ENCODE measurements around the gene PGAM4. TPM values are rescaled to one million over a fixed set of nuclear protein-coding genes. Genes with fewer than 3 reads are reported as not detected.
"Not testable (repeated sequence)": the region's sequence is repeated elsewhere in the genome, so short reads cannot be mapped to it uniquely, and the experiment has no call there.

The PGAM4 gene
- total RNA-seq: not detected
- long read RNA-seq: 0 reads

DNA sequence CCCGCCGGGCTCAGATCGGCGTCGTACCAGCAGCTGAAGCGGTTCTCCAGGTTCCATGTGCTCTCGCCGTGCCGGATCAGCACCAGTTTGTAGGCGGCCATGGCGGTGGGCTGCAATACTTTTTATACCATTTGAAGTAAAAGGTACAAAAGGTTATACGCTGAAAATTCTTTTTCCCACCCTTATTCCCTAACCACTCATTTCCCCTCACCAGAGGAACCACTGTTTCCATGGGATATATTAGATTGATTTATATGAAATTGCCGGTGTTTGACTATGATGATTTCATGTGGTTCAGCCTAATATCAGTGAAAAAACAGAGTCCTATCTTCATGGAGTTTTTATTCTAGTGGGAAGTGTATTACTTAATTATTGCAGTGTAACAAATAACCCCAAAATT lies at the start of gene PGAM4:
PGAM4 (minus strand) TSS at position 101 of the 400 bp plus-strand sequence; CDS start at position 101, 0 bp downstream.
- intact Hi-C loops (cut with DNase I): no loop called here

DNA sequence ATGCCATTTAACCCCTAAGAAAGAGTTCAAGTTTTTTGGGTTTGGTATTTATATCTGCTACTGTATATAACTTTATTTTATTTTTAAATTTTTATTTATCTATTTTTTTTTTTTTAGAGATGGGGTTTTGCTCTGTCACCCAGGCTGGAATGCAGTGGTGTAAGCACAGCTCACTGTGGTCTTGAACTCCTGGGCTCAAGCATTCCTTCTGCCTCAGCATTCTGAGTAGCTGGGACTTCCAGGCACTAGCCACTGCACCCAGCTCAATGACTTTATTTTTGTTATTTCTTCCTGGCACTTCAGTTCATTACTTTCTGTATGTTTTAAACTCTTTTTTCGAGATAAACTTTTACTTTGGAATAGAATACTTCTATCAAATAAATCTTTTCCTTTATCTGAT lies 42.4 kb upstream of the PGAM4 start:
- intact Hi-C loops (cut with DNase I): no loop called here
- DNase-seq (ENCODE audit: low spot score): no peak

More for the DNA sequence above, at the start of gene PGAM4:
- no peak for DNase-seq (ENCODE audit: low spot score)

DNA sequence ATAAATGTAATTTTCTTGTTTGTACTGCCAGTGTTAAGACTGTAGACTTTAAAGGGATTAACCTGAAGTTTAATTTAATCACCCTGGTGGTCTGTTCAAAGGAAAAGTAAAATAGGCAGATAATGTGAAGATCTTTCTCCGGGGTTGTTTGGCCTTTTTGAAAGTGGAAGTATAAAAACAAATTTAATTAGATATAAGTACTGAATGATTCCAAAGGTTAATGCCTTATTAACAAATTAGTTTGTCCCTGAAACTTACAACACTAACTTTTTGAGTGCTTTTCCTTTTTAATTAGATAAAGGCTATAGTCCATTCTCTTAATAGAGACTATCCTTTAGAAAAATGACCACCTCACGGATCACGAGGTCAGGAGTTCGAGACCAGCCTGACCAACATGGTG lies 10.4 kb upstream of the PGAM4 start:
- DNase-seq (ENCODE audit: low spot score): no peak
- intact Hi-C loops (cut with DNase I): no loop called here

DNA sequence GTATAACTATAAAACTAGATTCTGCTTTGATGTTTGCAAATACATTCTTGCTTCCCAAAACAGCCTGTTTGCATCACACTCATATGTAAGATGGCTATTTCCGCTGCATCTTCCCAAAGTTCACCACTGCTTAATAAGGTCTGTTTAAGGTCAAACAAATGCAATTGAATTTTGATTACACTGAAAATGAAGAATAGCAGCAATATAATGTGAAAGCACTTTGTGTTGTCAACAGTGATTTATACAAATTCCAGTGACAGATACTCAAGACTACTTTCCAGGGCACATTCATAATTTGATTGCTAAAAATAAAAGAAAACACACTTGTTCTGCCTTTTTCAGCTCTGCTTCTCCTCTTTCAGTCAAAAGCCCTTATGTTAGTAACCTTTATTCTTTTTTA lies 8.1 kb upstream of the PGAM4 start:
- intact Hi-C loops (cut with DNase I): no loop called here
- no peak for DNase-seq (ENCODE audit: low spot score)

DNA sequence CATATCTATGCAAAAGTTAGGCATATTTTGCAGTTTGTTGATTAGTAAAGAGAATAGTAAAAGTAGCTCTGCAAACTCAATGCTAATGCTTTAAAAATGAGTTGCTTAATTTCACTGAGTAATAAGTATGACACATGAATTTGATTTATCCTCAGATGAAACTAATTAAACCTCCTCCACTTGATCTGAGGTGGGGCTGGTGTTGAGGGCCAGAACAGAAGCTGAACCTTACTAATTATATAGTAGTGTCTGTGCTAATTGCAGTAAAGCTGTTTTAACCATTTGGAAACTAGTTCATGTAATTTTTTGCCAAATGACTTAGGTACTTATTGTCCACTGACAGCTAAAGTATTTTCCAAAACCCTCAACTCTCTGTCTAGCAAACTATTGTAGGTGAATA lies 7.7 kb upstream of the PGAM4 start:
- no peak for DNase-seq (ENCODE audit: low spot score)
- intact Hi-C loops (cut with DNase I): no loop called here

DNA sequence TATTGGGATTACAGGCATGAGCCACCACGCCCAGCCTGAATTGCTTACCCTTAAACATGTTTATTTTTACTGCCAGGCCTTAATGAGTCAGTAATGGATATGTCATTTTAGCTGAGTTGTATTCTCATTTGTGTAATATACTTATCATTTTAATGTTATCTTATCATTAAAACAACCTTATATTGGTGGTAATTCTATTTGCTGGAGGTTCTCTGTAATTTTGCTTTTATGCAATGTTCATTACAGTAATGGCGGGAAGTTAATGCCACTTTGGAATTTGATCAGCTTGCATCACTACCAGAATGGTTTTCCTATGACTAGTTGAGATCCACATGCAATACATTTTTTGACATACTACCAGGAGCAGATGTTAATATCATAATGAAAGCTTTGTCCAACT lies 6.3 kb upstream of the PGAM4 start:
- DNase-seq (ENCODE audit: low spot score): no peak
- intact Hi-C loops (cut with DNase I): no loop called here

DNA sequence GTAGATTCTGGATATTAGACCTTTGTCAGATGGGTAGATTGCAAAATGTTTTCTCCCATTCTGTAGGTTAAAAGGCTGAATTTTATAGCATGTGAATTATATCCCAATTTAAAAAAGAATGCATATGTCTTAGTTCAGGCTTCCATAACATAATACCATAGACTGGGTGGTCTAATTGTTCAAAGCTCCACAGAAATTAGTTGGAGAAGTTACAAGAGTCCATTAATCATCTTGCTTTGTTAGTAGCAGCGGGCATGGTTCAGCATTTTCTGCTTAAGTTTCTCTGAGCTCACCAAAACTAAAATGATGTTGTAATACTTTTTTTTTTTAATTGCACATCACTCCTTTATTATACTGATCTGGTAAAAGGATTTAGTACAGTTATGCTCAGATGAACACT lies 1.8 kb downstream of the PGAM4 start:
- no peak for DNase-seq (ENCODE audit: low spot score)
- intact Hi-C loops (cut with DNase I): no loop called here

DNA sequence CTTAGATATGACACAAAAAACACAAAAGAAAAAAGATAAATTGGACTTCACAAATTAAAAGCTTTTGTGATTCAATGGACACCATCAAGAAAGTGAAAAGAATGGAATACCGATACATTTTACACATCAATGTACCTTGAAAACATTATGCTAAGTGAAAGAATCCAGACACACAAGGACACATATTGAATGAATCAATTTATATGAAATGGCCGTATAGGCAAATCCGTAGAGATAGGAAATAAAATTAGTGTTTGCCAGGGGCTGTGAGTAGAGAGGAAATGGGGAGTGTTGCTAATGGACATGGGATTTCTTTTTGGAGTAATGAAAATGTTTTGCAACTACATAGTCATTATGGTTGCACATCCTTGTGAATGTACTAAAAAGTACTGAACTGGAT lies 3.1 kb downstream of the PGAM4 start:
- DNase-seq (ENCODE audit: low spot score): no peak
- intact Hi-C loops (cut with DNase I): no loop called here

DNA sequence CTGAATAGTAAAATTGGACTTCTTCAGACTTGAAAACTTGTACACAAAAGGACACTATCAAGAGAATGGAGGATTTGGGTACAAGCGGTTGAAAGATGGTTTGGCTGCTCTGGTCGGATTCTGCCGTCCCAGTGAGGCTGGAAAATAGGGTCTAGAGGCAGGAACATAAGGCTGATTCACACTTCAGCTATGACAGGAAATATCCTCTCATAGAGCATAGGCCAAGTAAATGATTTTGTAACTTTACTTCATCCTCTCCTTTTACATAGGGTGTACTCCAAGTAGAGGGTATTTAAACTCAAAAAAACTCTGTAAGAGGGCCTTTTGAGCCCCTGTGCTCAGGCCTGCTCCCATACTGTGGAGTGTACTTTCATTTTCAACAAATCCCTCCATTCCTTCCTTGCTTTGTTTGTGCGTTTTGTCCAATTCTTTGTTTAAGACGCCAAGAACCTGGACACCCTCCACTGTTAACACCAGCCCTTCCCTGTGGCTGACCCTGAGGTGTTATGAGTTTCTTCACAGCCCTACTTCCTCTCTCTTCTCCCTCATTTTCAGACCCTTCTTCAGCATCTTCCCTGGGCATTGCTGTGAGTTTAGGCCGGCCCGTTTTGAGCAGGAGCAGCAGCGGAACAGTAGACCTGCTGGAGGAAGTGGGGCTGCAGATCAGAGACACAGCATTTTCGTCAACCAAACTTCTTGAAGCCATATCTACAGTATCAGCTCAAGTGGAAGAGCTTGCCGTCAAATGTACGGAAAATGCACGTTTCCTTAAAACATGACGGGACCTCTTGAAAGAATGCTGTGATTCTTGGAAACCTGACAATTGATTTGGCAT lies 7.2 kb downstream of the PGAM4 start:
- DNase-seq (ENCODE audit: low spot score): no peak
- intact Hi-C loops (cut with DNase I): no loop called here

DNA sequence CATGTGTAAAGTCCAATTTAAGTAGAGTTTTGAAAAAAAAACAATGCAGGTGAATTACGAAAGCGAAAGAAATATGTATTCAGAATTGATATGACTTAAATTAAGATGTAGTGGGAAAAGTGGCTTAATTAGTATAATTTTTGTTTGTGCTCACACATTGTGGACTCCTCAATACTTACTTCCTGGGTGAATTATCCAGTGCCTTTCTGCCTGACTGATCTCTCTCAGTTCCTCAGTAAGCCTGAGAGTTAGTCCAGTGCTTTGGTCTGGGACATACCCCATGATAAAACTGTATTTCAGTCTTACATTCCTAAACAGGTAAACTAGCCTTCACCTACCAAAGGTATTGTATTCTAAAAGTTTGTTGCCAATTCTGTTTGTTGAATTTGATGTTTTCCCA lies 8.4 kb downstream of the PGAM4 start:
- no peak for DNase-seq (ENCODE audit: low spot score)
- intact Hi-C loops (cut with DNase I): no loop called here

DNA sequence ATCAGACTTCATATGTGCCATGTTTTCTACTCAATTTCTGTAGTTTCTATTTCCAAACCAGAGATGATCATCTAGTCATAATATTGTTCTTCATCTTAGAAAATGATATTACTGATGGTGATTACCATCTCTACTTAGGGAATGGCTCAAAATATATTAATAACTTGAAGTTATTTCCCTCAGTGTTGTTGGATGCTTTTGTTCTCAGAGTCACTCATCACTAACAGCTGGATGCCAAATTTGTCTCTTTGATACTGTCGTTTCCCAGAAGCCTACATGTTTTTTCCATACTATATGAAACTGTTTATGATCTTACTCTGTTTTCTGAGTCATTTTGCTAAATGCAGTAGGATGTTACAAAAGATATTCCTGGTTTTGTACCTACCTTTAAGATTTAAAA lies 8.9 kb downstream of the PGAM4 start:
- no peak for DNase-seq (ENCODE audit: low spot score)
- intact Hi-C loops (cut with DNase I): no loop called here

DNA sequence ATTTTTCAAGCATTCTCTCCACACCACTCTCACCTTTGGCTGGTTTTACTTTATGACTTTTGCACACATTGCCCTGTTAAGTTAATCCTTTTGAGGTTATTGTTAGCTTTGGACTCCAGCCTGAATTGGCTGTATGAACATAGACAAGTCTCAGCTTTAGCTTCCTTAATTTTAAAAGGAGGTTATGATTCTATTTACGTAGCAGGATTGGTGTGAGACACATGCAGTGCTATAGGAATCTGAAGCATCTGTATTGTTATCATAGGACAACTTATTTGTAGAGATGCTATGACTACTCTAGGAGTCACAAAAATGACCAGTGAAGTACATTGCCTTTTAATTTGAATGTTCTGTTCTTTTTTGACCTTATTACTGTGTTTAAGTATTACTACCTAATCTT lies 15.7 kb downstream of the PGAM4 start:
- intact Hi-C loops (cut with DNase I): no loop called here
- DNase-seq (ENCODE audit: low spot score): no peak

DNA sequence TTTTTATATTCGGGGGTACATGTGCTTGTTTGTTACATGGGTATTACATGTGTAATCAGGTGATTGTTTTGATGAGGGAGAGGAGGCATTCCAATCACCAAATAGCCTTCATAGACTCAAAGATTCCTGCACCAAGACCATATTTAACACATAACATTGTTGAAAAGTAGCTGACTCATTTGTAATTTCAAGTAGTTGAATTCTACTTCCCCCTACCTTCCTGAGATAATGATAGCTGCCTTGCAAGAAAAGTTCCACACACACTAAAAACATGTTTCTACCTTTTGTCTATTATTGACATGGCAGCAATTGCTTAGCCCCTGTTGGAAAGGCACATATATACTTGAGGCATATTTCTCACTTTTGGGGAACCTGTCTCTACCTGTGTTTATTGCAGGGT lies 16.1 kb downstream of the PGAM4 start:
- intact Hi-C loops (cut with DNase I): no loop called here
- no peak for DNase-seq (ENCODE audit: low spot score)

DNA sequence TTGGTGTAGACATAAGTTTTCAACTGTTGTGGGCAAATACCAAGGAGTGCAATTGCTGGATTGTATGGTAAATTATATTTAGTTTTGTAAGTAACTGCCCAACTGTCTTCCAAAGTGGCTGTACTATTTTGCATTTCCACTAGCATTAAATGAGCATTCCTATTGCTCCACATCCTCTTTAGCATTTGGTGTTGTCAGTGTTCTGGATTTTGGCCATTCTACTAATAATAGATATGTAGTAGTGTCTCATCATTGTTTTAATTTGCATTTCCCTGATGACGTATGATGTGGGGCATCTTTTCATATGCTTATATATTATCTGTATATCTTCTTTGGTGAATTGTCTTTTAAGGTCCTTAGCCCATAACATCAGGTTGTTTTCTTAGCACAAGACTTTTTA lies 17.3 kb downstream of the PGAM4 start:
- intact Hi-C loops (cut with DNase I): no loop called here
- DNase-seq (ENCODE audit: low spot score): no peak

DNA sequence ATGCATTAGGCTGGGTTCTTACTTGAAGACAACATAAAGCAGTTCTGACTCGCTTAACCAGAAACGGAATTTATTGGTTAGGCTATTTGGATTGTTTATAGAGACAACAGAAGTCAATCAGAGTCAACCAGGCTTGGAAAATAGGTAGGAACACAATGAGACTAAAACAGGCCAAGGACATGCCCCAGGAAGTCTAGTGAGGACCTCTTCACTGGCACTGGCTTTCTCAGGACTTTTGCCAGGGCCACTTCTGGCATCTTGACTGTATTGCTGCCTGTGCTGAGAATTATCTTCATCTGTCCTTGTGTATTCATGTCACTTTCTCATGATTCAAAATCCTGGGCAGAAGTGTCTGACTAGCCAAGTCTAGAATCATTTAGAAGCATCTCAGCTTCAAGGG lies 19.6 kb downstream of the PGAM4 start:
- no peak for DNase-seq (ENCODE audit: low spot score)

DNA sequence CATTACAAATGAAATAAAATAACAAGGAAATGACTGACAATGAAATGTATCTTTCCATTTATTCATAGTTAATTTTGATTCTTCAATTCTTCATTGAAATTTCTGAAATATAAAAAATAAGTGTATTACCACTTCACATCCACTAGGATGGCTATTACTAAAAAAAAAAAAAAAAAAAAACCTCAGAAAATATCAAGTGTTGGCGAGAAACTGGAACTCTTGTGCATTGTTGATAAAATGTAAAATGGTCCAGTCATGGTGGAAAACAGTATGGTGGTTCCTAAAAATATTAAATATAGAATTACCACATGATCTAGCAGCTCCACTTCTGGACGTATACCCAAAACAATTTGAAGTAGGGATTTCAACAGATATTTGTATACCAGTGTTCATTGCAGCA lies 22.9 kb downstream of the PGAM4 start:
- intact Hi-C loops (cut with DNase I): no loop called here

More for the DNA sequence above, 19.6 kb downstream of the PGAM4 start:
- intact Hi-C loops (cut with DNase I): no loop called here

DNA sequence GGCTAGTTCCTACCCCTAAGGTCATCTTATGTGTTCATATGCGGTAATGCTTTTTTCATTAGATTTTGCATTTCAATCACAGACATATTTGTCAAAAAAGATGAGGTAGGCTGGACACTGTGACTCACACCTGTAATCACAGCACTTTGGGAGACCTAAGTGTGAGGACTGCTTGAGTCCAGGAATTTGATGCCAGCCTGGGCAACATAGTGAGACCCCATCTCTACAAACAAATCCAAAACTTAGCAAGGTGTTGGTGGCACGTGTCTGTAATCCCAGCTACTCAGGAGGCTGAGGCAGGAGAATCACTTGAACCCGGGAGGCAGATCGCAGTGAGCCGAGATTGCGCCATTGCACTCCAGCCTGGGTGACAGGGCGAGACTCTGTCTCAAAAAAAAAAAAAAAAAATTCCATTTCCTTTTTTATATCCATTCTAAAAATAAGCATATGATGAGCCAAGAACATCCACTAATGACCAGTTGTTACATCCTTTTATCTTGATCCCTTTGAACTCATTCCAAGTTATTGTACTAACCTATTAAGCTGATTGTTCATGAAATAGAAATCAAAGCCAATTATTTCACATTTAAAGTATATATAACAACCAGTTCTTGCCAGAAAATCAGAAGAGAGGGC lies 23.4 kb downstream of the PGAM4 start:
- DNase-seq (ENCODE audit: low spot score): no peak
- intact Hi-C loops (cut with DNase I): no loop called here

More for the DNA sequence above, 22.9 kb downstream of the PGAM4 start:
- DNase-seq (ENCODE audit: low spot score): no peak

DNA sequence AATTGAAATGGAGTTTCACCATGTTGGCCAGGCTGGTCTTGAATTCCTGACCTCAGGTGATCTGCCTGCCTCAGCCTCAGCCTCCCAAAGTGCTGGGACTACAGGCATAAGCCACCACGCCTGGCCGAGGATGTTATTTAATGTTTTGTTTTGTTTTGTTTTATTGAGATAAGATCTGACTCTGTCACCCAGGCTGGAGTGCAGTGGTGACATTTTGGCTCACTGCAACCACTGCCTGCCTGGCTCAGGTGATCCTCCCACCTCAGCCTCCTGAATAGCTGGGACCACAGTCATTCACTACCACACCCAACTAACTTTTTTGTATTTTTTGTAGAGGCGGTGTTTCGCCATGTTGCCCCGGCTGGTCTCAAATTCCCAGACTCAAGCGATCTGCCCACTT lies 24.4 kb downstream of the PGAM4 start:
- intact Hi-C loops (cut with DNase I); DNase-seq (ENCODE audit: low spot score): not testable (repeated sequence)

DNA sequence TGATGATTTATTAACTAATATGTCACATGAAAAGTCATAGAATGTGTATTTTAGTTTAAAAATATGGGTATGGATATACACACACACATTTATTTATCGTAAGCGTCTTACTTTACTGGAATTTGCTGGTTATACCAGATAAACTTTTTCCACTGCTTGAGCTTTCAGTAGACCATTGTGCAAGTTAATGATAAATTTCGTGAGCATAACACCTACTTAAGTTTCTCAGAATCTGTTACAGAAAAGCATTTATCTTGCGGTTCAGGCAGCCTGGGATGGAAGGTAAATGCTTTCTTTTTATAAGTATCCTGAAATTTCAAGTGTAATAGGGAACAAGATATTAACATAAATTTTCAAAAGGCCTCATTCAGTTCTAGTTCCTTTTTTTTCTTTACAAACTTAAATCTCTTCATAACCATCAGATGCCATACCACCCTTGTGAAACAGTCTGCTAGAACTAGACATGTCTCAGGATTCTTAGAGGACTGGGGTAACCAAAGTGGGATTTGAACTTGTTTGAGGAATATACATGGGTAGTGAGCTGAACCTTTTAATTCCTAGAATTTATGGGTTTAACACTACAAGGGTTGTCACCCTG lies 31.3 kb downstream of the PGAM4 start:
- no peak for DNase-seq (ENCODE audit: low spot score)
- intact Hi-C loops (cut with DNase I): no loop called here

DNA sequence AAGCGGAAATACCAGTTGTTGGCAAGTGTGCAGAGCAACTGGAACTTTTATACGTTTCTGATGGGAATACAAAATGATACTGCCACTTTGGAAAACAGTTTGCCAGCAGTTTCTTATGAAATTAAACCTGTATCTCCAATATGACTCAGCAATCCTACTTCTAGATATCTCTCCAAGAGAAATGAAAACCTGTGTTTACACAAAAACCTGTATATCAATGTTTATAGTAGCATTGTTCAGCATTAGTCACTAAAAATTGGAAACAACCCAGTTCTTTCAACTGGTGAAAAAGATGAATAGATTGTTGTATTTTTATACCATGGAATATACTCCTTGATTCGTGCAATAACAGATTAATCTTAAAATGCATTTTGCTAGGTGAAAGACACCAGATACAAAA lies 32.1 kb downstream of the PGAM4 start:
- intact Hi-C loops (cut with DNase I): no loop called here
- DNase-seq (ENCODE audit: low spot score): no peak

DNA sequence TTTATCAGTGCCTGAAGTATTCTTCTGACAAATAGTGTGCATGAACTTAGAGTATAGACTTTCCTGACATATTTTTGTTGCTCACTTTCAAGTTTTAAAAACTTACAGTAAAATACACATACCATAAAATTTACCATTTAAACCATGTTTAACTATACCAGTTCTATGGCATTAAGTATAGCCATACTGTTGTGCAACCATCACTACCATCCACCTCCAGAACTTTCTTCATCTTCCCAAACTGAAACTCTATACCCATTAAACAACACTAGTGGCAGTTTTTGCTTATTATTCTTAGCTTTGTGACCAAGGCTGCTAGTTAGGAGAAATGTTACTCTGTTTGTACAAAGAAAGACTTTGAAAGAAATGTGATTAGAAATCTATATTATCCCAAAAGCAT lies 33.1 kb downstream of the PGAM4 start:
- no peak for DNase-seq (ENCODE audit: low spot score)
- intact Hi-C loops (cut with DNase I): no loop called here
